CD14-positive monocyte (primary cell): Measurements from ENCODE around the gene IFT122. TPM values are rescaled to one million over a fixed set of nuclear protein-coding genes. Genes with fewer than 3 reads are reported as not detected.
A peak's percentile ranks its signal among the peaks of the same experiment; 100 is the strongest.

ENCODE experiments used
- DNase-seq, 3 donors: peaks; one replicate each; pipeline ENCODE4 v3.0.0-alpha.2; 2011 to 2022
- H2AFZ ChIP-seq: 2 replicates; pipeline ENCODE4 v1.6.0; 2012; ENCODE audit warnings: mild to moderate bottlenecking, low read depth, low read length, inconsistent platforms; ENCODE audit not compliant: insufficient read depth, poor library complexity, severe bottlenecking
- H3K27ac ChIP-seq, 2 donors: 1 replicate in 1 of 2; 2 replicates in 1 of 2; pipeline ENCODE4 v1.5.1; 2012 to 2013; ENCODE audit warnings: low read length in 2 of 2, control low read depth in 1 of 2, inconsistent platforms in 1 of 2, low read depth in 1 of 2, mild to moderate bottlenecking in 1 of 2
- H3K27me3 ChIP-seq, 2 donors: one replicate each; pipeline versions ENCODE4 v1.6.0 to v1.6.1; 2011 to 2013; ENCODE audit warnings: low read length in 2 of 2; ENCODE audit not compliant: control insufficient read depth in 2 of 2, insufficient read depth in 2 of 2
- H3K36me3 ChIP-seq, 2 donors: replicated peaks in 1 of 2; 1 replicate in 1 of 2; 2 replicates in 1 of 2; pipeline versions ENCODE4 v1.5.1 to v1.6.1; 2012 to 2013; ENCODE audit warnings: low read length in 2 of 2, control low read depth in 1 of 2, inconsistent platforms in 1 of 2, mild to moderate bottlenecking in 1 of 2; ENCODE audit not compliant: insufficient read depth in 2 of 2, control insufficient read depth in 1 of 2
- H3K4me1 ChIP-seq, 2 donors: 1 replicate in 1 of 2; 2 replicates in 1 of 2; pipeline versions ENCODE4 v1.5.1 to v1.6.1; 2012 to 2013; ENCODE audit warnings: low read length in 2 of 2, control low read depth in 1 of 2, inconsistent platforms in 1 of 2, mild to moderate bottlenecking in 1 of 2, moderate library complexity in 1 of 2; ENCODE audit not compliant: insufficient read depth in 2 of 2, control insufficient read depth in 1 of 2
- H3K4me2 ChIP-seq: replicated peaks from 2 replicates; pipeline ENCODE3; 2012; ENCODE audit warnings: low read length, moderate library complexity, mild to moderate bottlenecking; ENCODE audit not compliant: poor library complexity, severe bottlenecking; ENCODE audit errors: extremely low read depth
- H3K4me3 ChIP-seq, 3 experiments: fragments of 200-600 bp in 1 of 3; sonication (generic) in 1 of 3; replicated peaks in 1 of 3; 1 replicate in 2 of 3; 2 replicates in 1 of 3; pipeline ENCODE4 v1.5.1; 2011 to 2013; ENCODE audit warnings: low read length in 3 of 3, mild to moderate bottlenecking in 3 of 3, control low read depth in 2 of 3, low read depth in 2 of 3, inconsistent platforms in 1 of 3, moderate library complexity in 1 of 3
- H3K79me2 ChIP-seq: 2 replicates; pipeline ENCODE4 v1.6.0; 2012; ENCODE audit warnings: mild to moderate bottlenecking, control low read depth, inconsistent platforms, low read length, moderate library complexity; ENCODE audit not compliant: insufficient read depth
- H3K9ac ChIP-seq: 2 replicates; pipeline ENCODE4 v1.6.0; 2017; ENCODE audit warnings: low read length, mild to moderate bottlenecking; ENCODE audit not compliant: insufficient read depth, poor library complexity, severe bottlenecking
- H3K9me3 ChIP-seq, 2 donors: replicated peaks in 1 of 2; 1 replicate in 1 of 2; 2 replicates in 1 of 2; pipeline versions ENCODE4 v1.5.1 to v1.6.1; 2012 to 2013; ENCODE audit warnings: low read length in 2 of 2, control low read depth in 1 of 2; ENCODE audit not compliant: control insufficient read depth in 1 of 2, insufficient read depth in 1 of 2
- H4K20me1 ChIP-seq: 2 replicates; pipeline ENCODE4 v1.6.0; 2012; ENCODE audit warnings: mild to moderate bottlenecking, low read length, control low read depth, moderate library complexity; ENCODE audit not compliant: insufficient read depth
- H3K27ac Mint-ChIP-seq, 7 donors: one replicate each; pipeline ENCODE4 v1.8.0; 2020; ENCODE audit warnings: mild to moderate bottlenecking in 7 of 7, mixed read lengths in 7 of 7, moderate library complexity in 6 of 7, inconsistent platforms in 2 of 7
- H3K27me3 Mint-ChIP-seq, 3 donors: one replicate each; pipeline ENCODE4 v1.8.0; 2021 to 2022; ENCODE audit warnings: low read depth in 3 of 3, mild to moderate bottlenecking in 3 of 3, mixed read lengths in 3 of 3, moderate library complexity in 3 of 3, inconsistent platforms in 1 of 3
- H3K36me3 Mint-ChIP-seq, 2 donors: one replicate each; pipeline ENCODE4 v1.8.0; 2020; ENCODE audit warnings: mixed read lengths in 2 of 2, inconsistent platforms in 1 of 2, mild to moderate bottlenecking in 1 of 2
- H3K4me1 Mint-ChIP-seq: one replicate; pipeline ENCODE4 v1.8.0; 2020; ENCODE audit warnings: mild to moderate bottlenecking, mixed read lengths
- H3K4me3 Mint-ChIP-seq, 2 donors: one replicate each; pipeline ENCODE4 v1.8.0; 2020; ENCODE audit warnings: mild to moderate bottlenecking in 2 of 2, mixed read lengths in 2 of 2, moderate library complexity in 1 of 2
- H3K9me3 Mint-ChIP-seq, 7 donors: one replicate each; pipeline ENCODE4 v1.8.0; 2020 to 2022; ENCODE audit warnings: mixed read lengths in 7 of 7, mild to moderate bottlenecking in 6 of 7, moderate library complexity in 6 of 7, inconsistent platforms in 2 of 7
- CTCF ChIP-seq: fragments of 200-600 bp; IDR thresholded peaks from one replicate; pipeline ENCODE4 v1.8.0; 2022; ENCODE audit warnings: antibody characterized with exemption, mild to moderate bottlenecking
- WGBS: methylation state at CpG from one replicate; pipeline ENCODE4 v1.1.5; 2013; ENCODE audit warnings: missing lambda C conversion rate; ENCODE audit not compliant: insufficient coverage; 5-methylcytosine and 5-hydroxymethylcytosine counted together
- intact Hi-C, 2 donors: fragments of 100-400 bp; cut with micrococcal nuclease; formaldehyde crosslinking; loops; one replicate each; pipeline versions ENCODE4 v1.15.0 to v1.15.1; 2023
- polyA plus RNA-seq, 3 donors: library from polyadenylated mRNA; depleted of rRNA in 1 of 3; unstranded in 2 of 3; stranded (reverse) in 1 of 3; fragments of 300-500 nt in 2 of 3; fragments of >200 nt in 1 of 3; fragmentation: Illumina TruSeq in 2 of 3; gene quantifications; 1 replicate in 2 of 3; 2 replicates in 1 of 3; pipeline ENCODE4 v1.2.3, GENCODE V29; 2012 to 2021

The IFT122 gene
- polyA plus RNA-seq, 3 donors = 3.3 to 12.2 (median 3.6) TPM

- H3K9ac ChIP-seq = peak overlapping the region; percentile 38
- Mint-ChIP-seq H3K36me3 (peaks cover 38 to 45% of the 10 kb centered on the region in 2 donors), H3K4me3 (peak overlapping the region; percentile 50 to 80), H3K9me3 (no peaks in the 10 kb centered on the region), H3K27me3 (peaks cover 0 to 2% (median 0%) of the 10 kb centered on the region in 3 donors), H3K27ac (peak overlapping the region; percentile 64 to 92 (median 89)), H3K4me1 (peaks cover 40% of the 10 kb centered on the region)
- peaks cover 26 to 38% of the 10 kb centered on the region in 2 donors for H3K4me1 ChIP-seq
- peak overlapping the region; percentile 17 to 60 for H3K27ac ChIP-seq
- WGBS = 50% methylated on average over 12 of the region's 13 CpGs
- intact Hi-C loops = no loop called here
- peak overlapping the region; percentile 58 for H2AFZ ChIP-seq
- peaks cover 36 to 47% of the 10 kb centered on the region in 2 donors for H3K36me3 ChIP-seq
- no peaks in the 10 kb centered on the region for H3K27me3 ChIP-seq
- peak overlapping the region in 1 of 3 experiments; percentile 23 for H3K4me3 ChIP-seq
- H3K9me3 ChIP-seq = no peaks in the 10 kb centered on the region
- H4K20me1 ChIP-seq = no peaks in the 10 kb centered on the region
- peak overlapping the region; percentile 54 for H3K4me2 ChIP-seq
- H3K79me2 ChIP-seq = no peaks in the 10 kb centered on the region
- DNase-seq = peak in 2 of 3 donors; percentile 20 to 29
- no peak for TF ChIP-seq CTCF
Observed at GRCh38 chr3:129554356-129555152, 114.5 kb downstream of the IFT122 start.

GRCh38 chr3:129555153-129555550, 115.1 kb downstream of the IFT122 start:
- Mint-ChIP-seq H3K27ac (peak overlapping the region in 4 of 7 donors; percentile 64 to 92 (median 90)), H3K4me1 (peaks cover 34% of the 10 kb centered on the region), H3K27me3 (peaks cover 0 to 2% (median 0%) of the 10 kb centered on the region in 3 donors), H3K36me3 (peaks cover 43 to 51% of the 10 kb centered on the region in 2 donors), H3K4me3 (no peak overlapping the region), H3K9me3 (no peaks in the 10 kb centered on the region)
- WGBS = 80% methylated on average over 13 of the region's 15 CpGs
- Histone ChIP-seq H3K4me1 (peaks cover 20 to 32% of the 10 kb centered on the region in 2 donors), H3K9ac (no peak overlapping the region), H3K27me3 (no peaks in the 10 kb centered on the region), H2AFZ (no peak overlapping the region), H3K4me3 (no peak overlapping the region), H3K27ac (peak overlapping the region; percentile 17 to 60), H3K9me3 (no peaks in the 10 kb centered on the region), H3K4me2 (no peak overlapping the region), H4K20me1 (no peaks in the 10 kb centered on the region), H3K79me2 (no peaks in the 10 kb centered on the region), H3K36me3 (peaks cover 42 to 53% of the 10 kb centered on the region in 2 donors)
- no peak for DNase-seq
- intact Hi-C loops = no loop called here
- no peak for TF ChIP-seq CTCF
